ENCODE results near the gene EDNRB.
"Not testable (repeated sequence)": the region's sequence is repeated elsewhere in the genome, so short reads cannot be mapped to it uniquely, and the experiment has no call there.

The EDNRB gene

GRCh38 chr13:77896977-77897376 is 21.7 kb downstream of the EDNRB start:
- no peak for DNase-seq (ENCODE audit: low read depth, low spot score)

DNA sequence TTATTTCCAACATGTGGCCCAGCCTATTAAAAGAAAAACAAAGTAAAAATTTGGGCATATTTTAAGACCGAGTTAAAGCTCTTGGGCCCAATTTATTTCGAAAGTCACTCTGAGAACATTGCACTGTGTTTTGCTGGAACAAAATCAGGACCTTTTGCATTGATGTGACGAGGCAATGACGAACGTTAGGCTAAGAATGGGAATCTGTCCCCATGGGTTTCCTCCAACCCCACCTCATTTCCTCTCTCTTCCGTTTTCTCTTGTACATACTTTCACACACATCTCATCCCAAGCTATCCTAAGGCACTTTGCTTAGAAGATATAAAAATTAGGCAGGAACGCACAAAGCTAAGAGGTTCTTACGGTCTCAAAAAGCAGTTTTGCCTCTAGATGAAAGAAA is 22.1 kb downstream of the EDNRB start:
- DNase-seq (ENCODE audit: low read depth, low spot score) = no peak

DNA sequence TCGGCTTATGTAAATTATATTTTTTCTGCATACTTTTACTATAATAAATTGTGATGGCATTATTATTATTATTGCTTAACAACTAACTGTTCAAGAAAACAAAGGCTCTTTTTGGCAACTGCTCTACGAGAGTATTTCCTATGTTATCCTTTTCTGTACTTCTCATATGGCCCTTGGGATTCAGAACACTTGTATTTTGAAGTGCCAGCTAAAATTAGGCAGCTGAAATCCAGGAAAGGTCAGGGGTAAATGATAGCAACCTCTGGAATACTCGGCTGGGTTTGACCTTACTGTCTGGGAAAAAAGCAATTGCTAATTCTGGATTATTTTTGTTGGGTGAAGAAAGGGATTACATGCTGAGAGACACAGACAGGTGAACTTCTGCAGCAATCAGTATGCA is 23.9 kb downstream of the EDNRB start:
- no peak for DNase-seq (ENCODE audit: low read depth, low spot score)

GRCh38 chr13:77893066-77893465 is 25.6 kb downstream of the EDNRB start:
- no peak for DNase-seq (ENCODE audit: low read depth, low spot score)

- no peak for DNase-seq (ENCODE audit: low read depth, low spot score)
Observed at GRCh38 chr13:77892491-77892890, 26.1 kb downstream of the EDNRB start.

DNA sequence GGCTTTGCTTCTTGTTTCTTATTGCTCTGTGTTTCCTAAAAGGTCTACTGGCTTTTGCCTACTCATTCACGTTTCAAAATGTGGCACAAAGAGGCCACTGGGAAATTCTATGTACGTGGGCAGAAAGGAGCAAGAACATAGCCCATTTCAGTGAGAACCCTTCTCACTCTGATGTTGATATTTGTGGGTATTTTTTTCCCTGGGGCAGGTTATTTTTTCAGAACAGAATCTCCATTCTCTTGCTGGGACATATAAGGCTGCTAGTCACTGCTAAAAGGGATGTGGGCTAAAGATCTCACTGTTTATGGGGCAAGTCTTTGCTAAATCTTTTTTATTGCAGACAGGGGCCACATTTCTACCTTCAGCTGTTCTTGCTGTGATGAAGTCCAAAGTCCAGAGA is 27.1 kb downstream of the EDNRB start:
- DNase-seq (ENCODE audit: low read depth, low spot score) = no peak

DNA sequence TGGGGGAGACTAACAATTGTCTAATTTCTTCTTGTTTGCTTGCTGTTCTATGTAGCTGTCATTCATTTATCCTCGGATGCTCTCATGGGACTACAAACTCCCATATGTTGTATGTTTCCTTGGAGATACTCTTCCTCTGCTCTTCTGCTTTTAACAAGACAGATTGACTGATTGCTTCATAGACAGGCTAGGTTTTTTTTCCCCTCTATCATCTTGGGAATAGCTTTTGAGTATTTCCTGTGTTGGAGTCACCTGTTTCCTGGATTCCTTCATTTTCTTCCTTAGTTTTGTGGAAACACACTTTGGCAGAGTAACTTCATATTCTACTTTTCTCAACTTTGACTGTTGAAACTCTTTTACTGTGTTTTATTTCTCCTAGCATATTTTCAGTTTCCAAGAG is 27.6 kb downstream of the EDNRB start:
- DNase-seq (ENCODE audit: low read depth, low spot score) = no peak

GRCh38 chr13:77883328-77883727 is 35.3 kb downstream of the EDNRB start:
- DNase-seq (ENCODE audit: low read depth, low spot score) = no peak

DNA sequence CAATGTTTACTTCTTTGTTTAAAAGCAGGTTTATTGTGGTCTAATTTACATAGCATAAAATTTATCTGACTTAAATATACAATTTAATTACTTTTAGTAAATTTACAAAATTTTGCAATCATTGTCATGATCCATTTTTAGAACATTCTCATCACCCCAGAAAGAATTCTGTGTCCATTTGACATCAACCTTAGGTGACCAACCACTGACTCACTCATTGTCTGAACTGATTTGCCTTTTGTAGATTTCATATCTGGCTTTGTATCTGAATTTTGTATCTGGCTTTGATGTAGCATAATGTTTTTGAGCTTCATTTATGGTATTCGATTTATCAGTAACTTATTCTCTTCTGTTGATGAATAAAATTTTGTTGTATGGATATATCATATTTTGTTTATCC is 40.4 kb downstream of the EDNRB start:
- no peak for DNase-seq (ENCODE audit: low read depth, low spot score)

DNA sequence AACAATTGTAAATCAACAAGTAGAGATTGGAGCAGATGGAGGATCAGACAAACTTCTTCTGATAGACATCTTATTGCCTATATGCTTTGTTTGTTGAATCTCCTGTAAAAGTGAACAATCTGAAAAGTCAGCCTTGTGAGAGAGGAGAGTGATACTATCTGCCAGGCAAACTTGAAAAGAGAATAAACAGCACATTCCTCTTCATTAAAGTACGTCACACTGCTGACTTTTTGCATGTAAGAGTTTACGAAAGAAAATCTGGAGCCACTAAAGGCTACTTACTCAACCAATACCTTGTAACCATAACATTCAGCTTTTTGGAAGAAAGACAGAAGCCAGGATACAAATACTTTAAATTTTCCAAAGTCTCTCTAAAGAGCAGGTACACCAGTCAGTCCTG is 42.5 kb downstream of the EDNRB start:
- DNase-seq (ENCODE audit: low read depth, low spot score) = no peak

- DNase-seq (ENCODE audit: low read depth, low spot score) = peak; percentile 44
Observed at GRCh38 chr13:77874406-77874805, 44.2 kb downstream of the EDNRB start.

DNA sequence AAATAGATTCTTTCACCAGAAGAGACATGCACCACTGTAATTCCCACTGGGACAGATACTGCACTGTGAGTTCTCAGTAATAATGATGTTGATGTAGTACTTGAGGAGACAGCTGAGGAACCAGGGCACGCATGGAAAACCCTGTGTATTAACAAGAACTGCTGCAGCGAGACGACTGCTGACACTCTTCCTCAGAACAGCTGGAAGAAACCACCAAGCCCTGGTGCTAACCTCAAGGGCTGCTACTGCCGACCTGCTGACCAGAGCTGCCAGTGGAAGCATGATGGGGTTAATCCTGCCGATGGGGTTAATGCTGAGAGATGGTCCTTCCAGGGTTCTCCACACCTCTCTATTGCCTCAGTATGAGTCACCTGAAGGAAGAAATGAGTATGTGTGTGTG is 45.6 kb downstream of the EDNRB start:
- DNase-seq (ENCODE audit: low read depth, low spot score) = no peak

DNA sequence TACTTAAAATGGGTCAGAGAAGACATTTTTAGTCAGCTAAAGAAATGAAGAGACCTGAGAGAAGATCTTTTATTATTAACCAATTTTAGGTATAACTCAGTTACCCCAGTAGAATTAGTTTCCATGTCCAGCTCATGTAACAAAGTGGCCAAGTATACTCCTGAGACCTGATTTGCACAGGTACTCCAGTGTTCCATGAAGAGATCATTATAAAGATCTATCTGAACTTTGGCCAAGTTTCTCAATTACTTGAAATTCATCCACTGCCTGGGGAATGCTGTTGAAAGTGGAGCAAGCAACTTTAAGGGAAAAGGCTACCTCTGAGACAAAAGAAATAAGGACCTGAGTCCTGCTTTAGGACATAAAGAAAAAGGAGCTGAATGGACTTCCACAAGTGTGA is 47.0 kb downstream of the EDNRB start:
- DNase-seq (ENCODE audit: low read depth, low spot score) = no peak

- DNase-seq (ENCODE audit: low read depth, low spot score) = no peak
Observed at GRCh38 chr13:77868717-77869116, 49.9 kb downstream of the EDNRB start.

DNA sequence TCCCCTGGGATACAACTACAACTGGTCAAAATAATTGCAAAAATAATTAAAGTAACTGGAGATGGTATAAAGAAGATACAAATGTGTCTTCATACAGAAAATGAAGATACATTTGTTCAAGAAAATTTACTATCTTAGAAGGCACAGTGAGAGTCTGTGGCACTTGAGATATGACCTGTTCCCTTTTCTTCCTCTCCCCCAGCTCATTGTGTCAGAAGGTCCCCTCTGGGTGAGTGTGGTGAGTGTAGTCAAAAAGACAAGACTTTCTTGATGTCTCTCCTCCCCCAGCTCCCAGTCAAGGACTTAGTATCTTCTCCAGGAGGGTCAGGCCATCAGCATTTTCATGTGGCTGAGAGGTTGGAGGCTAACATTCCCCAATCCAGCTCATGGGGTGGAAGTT is 51.7 kb downstream of the EDNRB start:
- no peak for DNase-seq (ENCODE audit: low read depth, low spot score)

- no peak for DNase-seq (ENCODE audit: low read depth, low spot score)
Observed at GRCh38 chr13:77865622-77866021, 53.0 kb downstream of the EDNRB start.

GRCh38 chr13:77863144-77863543 is 55.5 kb downstream of the EDNRB start:
- no peak for DNase-seq (ENCODE audit: low read depth, low spot score)

- no peak for DNase-seq (ENCODE audit: low read depth, low spot score)
Observed at GRCh38 chr13:77861741-77862140, 56.9 kb downstream of the EDNRB start.

GRCh38 chr13:77860507-77860981 is 58.1 kb downstream of the EDNRB start:
- DNase-seq (ENCODE audit: low read depth, low spot score) = peak; percentile 63

- no peak for DNase-seq (ENCODE audit: low read depth, low spot score)
Observed at GRCh38 chr13:77859450-77859849, 59.2 kb downstream of the EDNRB start.

DNA sequence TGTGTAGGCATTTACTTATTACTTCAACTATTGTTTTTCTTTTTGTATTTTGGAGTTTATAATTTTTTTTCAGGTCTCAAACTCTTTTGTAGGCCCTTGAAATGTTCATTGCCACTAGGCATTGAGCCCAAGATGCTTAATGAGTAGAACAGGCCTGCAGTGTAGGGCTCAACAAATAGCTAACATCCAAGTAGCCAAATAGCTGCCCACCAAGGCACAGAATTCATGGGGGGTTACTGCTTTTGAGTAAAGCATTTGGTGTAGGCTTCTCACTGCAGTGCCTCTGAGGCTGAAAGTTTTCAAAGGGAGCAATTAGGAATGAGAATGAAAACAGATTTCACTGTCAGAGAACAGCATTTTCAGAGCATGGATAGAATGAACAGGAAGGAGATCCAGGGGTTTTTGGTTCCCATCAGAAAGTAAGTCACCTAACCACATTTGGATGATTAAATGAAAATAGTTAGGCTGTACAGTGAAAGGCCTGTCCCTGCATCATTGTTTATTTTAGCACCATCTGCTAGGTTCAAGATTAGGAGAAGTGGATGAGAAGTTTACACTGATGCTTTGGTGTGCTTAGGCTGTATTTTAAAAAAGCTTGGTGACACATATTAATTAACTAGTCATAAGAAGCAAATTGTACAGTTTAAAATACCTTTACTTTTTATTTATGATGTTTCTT is 61.0 kb downstream of the EDNRB start:
- DNase-seq (ENCODE audit: low read depth, low spot score) = peak; percentile 10

GRCh38 chr13:77853703-77854102 is 64.9 kb downstream of the EDNRB start:
- peak; percentile 33 for DNase-seq (ENCODE audit: low read depth, low spot score)

GRCh38 chr13:77848050-77848449 is 70.6 kb downstream of the EDNRB start:
- DNase-seq (ENCODE audit: low read depth, low spot score) = not testable (repeated sequence)

DNA sequence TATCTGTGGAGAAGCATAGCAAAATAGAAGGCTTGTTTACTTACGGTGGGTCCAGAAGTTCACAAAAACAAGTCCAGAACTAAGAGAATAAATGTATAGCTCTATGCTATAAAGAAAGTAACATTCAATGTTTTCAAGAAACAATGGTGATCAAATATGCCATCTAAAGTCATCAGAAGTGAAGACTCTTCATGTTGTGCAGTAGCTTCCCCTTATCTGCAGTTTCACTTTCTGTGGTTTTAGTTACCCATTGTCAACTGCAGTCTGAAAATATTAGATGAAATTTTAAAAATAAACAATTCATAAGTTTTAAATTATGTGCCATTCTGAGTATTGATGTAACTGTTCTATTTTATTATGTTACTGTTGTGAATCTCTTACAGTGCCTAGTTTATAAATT is 72.5 kb downstream of the EDNRB start:
- DNase-seq (ENCODE audit: low read depth, low spot score) = no peak

Data from astrocyte of the hippocampus (primary cell).